GM19324 (cell line): ENCODE results near the gene INTS2.
"Not testable (repeated sequence)": the region's sequence is repeated elsewhere in the genome, so short reads cannot be mapped to it uniquely, and the experiment has no call there.

ENCODE experiments used
- ATAC-seq: cut with Tn5 transposase; IDR thresholded peaks from one replicate; pipeline ENCODE4 v1.9.1; 2021; ENCODE audit warnings: mild to moderate bottlenecking, moderate library complexity; ENCODE audit not compliant: unreplicated experiment, low FRiP score

The INTS2 gene

DNA sequence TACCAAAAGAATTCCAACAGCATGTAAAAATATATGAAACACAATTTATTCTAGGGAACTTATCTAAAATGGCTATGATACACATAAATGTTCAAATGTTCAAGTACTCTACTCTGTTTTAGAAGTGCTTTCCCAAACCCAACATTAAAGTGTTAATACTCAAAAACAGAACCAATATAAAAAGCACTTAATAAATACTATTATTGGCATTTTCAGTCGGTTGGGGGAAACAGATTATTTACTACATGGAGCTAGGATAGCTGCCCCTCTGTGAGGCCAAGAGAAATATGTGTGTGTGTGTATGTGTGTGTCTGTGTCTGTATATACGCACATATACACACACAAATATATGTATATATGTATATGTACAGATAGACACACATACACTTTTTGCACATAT lies 32.4 kb downstream of the INTS2 start:
- ATAC-seq: no peak

DNA sequence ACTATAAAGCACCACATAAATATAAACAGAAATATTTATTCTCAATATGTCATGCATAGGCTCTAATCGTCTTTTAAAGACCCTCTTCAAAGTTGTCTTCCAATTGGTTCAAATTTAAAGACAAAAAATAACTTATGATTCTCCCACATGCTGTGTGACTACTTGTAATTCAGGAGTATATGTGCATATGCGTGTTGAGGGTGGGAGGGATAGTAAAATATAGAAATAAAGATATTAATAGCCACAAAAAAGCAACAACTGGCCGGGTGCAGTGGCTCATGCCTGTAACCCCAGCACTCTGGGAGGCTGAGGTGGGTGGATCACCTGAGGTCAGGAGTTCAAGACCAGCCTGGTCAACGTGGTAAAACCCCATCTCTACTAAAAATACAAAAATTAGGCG lies 33.5 kb downstream of the INTS2 start:
- ATAC-seq: not testable (repeated sequence)

DNA sequence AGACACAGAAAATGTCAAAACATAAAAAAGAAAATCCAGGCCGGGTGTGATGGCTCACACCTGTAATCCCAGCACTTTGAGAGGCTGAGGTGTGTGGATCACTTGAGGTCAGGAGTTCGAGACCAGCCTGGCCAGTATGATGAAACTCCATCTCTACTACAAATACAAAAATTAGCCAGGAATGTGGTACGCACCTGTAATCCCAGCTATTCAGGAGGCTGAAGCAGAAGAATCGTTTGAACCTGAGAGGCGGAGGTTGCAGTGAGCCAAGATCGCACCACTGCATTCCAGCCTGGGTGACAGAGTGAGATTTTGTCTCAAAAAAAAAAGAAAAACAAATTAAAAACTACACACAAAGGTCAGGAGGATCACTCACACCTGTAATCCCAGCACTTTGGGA lies 40.0 kb downstream of the INTS2 start:
- ATAC-seq: not testable (repeated sequence)

DNA sequence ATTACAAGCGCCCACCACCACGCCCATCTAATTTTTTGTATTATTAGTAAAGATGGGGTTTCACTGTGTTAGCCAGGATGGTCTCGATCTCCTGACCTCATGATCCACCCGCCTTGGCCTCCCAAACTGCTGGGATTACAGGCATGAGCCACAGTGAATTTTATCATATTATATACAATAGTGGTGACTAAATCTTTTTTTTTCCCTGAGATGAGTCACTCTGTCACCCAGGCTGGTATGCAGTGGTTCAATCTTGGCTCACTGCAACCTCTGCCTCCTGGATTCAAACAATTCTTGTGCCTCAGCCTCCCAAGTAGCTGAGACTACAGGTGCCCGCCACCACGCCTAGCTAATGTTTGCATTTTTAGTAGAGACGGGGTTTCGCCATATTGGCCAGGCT lies 41.9 kb downstream of the INTS2 start:
- ATAC-seq: not testable (repeated sequence)

DNA sequence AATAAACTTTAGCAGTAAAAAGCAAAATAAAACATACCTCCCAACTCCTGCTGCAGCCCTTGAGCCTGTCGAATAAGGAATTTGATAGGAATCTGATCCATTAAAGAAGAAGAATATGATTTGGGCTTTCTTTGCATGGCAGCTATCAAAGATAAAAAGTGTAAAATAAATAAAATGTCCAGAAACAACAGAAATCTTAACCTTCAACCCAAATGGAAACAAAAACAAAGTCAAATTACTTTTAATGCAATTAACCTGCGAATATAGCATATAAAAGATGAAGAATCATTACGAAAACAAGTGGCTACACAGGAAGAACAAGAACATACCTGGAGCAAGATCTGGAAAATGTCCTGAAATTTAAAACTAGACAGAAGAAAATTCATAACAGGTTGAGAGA lies 42.9 kb downstream of the INTS2 start:
- no peak for ATAC-seq

DNA sequence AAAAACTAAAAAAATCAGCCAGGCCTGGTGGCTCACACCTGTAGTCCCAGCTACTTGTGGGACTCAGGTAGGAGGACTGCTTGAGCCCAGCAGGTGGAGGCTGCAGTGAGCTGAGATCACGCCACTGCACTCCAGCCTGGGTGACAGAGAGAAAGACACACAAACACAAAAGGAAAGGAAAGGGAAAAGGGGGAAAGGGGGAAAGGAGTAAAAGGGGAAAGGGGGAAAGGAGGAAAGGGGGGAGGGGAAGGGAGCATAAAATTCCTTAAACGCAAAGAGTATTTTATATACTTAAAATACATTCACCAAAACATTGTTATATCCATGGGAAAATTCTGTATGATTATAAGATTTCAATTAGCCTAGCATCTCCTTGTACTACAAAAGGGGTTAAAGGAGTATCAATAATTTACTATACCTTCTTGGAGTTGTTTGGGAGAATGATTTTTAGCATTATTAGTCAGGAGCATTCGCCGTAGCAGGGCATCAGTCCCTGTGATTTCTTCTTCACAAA lies 47.1 kb downstream of the INTS2 start:
- no peak for ATAC-seq

DNA sequence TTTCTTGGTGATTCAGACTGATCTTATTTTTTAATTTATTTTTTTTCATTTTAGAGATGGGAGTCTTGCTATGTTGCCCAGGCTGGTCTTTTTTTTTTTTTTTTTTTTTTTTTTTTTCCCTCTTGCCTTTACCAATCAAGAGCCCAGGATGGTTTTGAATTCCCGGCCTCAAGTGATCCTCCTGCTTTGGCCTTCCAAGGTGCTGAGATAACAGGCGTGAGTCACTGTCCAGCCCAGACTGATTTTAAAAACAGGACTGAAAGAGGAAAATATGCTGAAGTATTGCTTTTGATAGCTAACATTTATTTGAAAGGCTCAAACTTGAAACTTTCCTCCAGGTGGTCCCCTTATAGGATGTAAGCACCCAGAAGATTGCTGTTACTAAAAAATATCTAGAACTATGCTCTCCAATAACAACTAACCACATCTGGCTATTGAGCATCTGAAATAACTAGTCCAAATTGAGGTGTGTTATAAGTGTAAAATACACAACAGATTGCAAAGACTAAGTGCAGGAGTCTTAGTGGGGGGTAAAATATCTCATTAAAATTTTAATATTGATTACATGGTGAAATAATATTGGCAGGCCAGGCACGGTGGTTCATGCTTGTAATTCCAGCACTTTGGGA lies 48.7 kb downstream of the INTS2 start:
- no peak for ATAC-seq

DNA sequence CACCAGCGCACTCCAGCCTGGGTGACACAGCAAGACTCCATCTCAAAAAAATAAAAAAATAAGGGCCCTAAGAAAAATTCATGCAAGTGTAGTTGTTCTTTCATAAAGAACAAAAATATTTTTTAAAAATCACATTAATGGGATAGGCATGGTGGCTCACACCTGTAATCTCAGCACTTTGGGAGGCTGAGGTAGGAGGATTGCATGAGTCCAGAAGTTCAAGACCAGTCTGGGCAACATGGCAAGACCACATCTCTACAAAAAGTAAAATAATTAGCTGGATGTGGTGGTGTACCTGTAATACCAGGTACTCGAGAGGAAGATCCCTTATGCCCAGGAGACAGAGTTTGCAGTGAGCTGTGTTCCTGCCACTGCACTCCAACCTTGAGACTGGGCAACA lies 49.3 kb downstream of the INTS2 start:
- no peak for ATAC-seq

DNA sequence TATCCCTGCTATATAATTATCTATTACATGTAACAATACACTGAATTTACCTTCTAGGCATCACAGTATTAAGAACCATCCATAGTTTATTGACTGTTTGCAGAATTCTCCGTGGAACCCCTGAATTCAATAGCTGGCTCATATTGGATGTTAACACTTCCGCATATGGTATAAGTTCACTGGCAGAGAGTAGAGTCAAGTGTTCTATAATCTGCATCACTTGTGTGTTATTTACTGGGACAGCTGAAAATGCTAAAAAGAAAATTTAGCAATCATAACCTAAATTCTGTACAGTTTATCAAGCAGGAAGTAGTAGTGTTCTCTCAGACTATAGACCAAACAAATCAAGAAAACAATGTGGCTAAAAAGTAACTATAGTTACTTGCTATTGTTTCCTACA lies 49.9 kb downstream of the INTS2 start:
- ATAC-seq: no peak

DNA sequence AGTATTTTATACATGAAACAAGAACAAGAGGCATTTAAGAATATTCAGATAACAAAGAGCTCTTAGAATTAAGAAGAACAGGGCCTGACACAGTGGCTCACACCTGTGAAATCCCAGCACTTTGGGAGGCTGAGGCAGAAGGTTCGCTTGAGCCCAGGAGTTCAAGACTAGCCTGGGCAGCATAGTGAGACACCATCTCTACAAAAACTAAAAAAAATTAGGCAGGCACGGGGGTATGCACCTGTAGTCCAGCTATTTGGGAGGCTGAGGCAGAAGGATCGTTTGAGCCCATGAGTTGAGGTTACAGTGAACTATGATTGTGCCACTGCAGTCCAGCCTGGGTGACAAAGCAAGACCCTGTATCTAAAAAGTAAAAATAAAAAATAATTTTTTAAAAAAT lies 52.0 kb downstream of the INTS2 start:
- no peak for ATAC-seq

DNA sequence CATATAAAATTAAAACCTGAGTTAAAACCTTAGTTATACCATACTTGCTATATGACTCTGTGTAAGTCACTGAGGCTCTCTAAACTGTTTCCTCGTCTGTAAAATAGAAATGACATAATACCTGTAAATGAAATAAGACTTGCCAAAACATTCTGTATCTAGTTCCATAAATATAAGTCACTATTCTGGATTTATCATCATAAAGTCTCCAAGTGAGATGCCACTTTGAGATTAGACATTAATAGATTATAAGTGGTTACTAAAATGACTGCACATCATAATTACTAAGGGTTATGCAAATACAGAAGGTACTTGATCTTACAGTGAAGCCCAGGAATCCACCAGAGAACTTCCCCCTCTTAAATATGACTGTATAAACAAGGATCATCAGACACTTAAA lies 52.5 kb downstream of the INTS2 start:
- no peak for ATAC-seq

DNA sequence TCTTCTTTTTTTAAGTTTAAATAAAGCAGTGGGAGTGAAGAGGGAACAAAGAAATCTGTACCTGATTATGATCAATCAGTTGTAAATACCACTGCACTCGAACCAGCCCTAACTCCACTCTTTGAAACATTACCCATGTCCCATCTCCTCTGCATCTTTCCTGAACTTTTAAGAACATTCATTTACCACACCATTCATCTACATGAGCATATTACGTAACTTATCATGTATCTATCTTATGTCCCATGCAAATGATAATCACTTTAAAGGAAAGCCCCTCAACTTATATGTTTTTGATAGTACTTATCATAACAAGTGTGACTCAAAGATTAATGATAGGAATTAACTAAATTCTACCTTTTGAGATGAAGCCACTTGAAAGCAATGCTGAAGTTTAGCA lies 53.7 kb downstream of the INTS2 start:
- ATAC-seq: no peak

DNA sequence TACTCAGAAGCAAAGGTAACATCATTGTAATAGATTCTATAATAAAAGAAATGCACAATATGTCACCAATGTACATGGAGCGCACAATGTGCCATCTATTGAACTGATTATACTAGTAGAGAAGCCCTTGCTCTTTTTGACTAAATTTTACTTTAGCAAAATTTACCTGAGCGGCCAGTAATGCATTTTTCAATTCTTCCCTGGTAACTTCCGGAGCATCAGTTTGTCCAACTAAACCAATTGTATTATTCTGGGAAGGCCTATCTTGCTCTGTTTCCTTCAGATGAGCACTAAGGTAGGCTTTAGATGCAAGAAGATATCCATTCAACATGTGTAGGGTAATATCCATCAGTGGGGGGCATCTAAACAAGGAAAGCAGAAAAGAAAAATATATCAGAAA lies 55.7 kb downstream of the INTS2 start:
- ATAC-seq: no peak

DNA sequence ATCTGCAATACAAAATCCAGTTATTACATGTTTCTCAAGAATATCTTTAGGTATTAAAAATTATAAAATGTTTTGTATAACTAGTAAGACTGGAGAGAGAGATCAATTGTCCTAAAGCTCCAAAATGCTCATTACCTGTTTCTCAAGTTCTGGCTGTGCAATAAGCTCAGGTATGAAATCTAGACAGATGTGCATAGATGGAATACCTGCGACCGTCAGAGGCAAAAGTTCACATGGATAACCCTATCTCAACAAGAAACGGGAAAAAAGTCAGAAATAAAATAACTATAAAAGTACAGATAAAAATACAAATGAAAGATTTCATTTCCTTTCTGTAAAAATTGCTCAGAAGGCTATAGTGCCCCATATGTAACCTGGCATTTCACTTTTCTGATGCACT lies 58.6 kb downstream of the INTS2 start:
- ATAC-seq: no peak

DNA sequence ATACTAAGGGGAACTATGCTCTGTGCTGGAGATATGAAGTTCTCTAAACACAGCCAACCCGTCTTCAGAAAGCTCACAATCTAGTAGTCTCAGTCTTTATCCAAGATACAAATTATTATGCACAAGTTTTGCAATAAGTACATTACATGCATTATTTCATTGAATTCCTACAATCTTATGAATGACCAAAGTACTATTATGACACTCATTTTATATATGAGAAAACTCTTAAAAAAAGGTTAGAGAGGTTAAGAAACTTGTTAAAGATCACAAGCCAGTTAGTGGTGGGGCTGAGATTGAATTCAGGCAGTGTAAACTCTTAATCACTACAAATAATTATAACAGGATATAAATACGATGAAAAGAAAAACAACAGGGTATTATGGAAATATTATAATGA lies 59.7 kb downstream of the INTS2 start:
- no peak for ATAC-seq

DNA sequence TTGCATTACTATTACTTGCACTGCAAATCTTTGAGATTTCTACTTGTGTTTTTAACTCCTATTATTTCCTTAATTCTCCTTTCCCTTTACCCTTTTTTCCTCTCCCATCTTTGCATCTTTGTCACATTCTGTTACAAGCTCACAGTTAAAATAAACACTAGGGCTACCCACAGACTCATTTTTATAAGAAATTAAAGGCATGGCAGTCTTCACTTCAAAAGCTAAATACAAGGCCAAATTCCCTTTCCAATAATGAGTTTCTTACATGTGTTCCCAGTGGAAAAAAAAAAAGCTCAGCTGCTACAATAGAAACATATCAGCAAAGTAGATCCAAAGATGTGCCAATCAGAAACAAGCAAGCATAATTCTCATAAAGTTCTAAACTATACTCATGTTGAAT lies 60.7 kb downstream of the INTS2 start:
- ATAC-seq: no peak

DNA sequence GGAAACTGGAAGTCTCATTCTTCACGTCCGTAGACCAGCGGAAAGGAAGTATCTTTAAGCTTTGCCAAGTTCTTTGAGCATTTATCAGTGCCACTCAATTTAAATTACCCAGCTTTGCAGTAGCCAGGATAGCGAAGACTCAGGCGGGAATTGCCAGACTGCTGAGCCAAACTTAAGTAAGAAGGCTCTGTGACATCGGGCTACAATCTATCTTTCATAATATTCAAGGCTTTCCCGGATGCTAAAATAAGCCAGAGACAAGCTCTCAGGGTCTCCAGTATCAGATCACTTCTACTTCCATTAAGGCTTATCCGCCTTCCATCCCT lies 64.0 kb downstream of the INTS2 start:
- peak; percentile 19 for ATAC-seq

DNA sequence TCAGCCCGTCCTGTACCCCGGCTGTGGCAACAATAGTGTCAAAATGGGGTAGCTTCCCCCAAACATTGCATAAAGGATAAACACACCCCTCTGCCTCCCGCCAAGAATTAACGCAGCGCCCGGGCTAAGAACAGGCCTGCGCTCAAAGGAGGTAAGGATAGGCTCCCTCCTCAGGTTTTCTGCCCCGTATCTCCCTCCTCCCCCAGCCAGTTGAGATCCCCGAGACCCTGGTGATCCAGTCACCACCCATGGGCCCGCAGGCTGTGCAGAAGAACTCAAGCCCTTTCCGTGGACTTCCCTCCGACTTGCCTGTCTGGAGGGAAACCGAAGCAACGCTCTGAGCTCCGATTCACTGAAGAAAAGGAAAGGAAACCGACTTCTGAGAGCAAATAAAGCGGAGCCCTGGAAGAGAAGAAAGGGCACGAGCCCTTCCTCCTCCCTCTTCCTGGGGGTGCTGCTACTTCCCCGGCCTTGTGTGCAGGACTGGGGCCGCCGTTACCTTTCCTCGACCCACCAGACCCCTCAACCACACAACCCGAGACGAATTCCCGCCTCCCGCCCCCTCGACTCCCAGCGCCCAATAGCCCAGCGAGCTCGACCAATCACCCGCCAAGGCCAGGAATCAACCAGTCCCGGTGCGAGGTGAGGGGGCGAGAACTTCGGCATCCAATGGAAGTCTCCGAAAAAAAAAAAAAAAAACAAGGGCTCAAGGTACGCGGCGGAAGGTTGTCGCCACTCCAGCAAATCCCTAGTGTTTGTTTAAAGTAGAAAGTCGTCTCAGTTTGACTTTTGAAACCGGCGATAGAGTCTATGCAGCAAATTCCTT lies 64.6 kb downstream of the INTS2 start, which contains the start of gene BRIP1:
Gene BRIP1, minus strand, starts transcription at position 554 of the 826 bp plus-strand sequence. CDS start 1,989 bp downstream, outside the sequence.
- ATAC-seq: peak; percentile 94

DNA sequence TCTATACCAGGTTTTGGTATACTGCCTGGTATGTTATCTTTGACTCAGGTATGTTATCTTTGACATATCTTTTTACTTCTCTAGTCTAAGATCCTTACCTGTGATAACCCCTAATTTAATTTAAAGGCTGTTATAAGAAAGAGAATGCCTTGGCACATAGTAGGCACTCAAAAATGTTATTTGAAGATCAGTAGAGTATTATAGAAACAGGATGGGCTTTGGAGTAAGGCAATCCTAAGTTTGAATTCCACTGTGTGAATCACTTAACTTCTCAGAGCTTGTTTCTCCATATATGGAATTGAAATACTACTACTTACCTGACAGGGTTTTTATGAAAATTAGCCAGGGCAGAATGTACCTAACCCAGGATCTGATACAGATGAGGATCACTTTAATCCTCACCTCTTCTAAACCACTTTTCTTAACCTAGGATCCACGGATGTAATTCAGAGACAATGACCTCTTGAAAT lies 65.6 kb downstream of the INTS2 start:
- no peak for ATAC-seq

DNA sequence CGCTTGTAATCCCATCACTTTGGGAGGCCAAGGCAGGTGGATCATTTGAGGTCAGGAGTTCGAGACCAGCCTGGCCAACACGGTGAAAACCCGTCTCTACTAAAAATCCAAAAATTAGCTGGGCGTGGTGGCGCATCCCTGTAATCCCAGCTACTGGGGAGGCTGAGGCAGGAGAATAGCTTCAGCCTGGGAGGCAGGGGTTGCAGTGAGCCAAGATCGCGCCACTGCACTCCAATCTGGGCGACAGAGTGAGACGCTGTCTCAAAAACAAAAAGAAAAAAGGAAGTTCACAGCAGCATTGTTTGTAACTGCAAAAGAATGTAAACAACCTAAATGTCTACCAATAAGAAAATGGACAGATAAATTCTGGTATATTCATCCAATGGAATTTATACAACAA lies 67.4 kb downstream of the INTS2 start:
- not testable (repeated sequence) for ATAC-seq

DNA sequence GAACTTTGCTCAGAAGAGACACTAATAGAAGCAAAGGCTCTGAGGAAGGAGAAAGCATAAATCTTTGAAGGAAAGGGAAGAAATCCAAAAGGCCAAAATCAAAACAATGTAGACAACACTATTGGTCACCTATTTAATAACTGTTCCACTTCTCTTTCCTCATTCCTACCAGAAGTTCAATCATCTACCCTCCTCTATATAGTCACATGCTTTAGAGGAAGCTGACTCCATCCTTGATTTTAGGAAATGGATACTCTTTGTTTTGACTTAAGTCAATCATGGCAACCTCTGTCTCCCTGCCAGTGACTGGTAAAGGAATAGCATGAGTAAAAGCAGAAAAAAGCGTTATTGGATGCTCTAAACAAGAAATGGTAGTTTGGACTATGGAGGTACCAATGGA lies 71.7 kb downstream of the INTS2 start:
- no peak for ATAC-seq

DNA sequence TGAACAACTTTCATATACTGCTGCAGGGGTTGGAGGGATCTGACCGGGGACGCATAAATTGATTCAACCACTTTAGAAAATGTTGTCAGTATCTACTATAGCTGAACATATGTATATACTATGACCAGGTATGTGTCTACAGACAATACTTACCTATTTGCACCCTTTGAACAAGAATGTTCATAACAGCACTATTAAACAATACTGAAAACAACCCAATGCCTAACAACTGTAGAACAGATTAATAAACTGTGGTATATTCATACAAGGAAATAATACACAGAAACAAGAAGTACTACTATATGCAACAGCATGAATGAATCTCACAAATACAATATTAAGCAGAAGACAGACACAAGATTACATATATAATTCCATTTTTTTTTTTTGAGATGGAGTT lies 74.9 kb downstream of the INTS2 start:
- ATAC-seq: no peak
